GM18526 (cell line): ENCODE data around the gene FANCC.

Source experiments
- POLR2A ChIP-seq: IDR thresholded peaks from 3 replicates; pipeline ENCODE4 v1.6.1; 2011; ENCODE audit not compliant: insufficient read length; ENCODE audit errors: extremely low read depth

FANCC gene

GRCh38 chr9:95089257-95090022 is 228.1 kb downstream of the FANCC start:
- TF ChIP-seq POLR2A = no peak

GRCh38 chr9:95088421-95089161 is 228.9 kb downstream of the FANCC start:
- TF ChIP-seq POLR2A = no peak

GRCh38 chr9:95087659-95088242 is 229.8 kb downstream of the FANCC start:
- TF ChIP-seq POLR2A = no peak

- TF ChIP-seq POLR2A = no peak
Measured at GRCh38 chr9:95086564-95086955, 230.9 kb downstream of the FANCC start.

GRCh38 chr9:95085861-95086563 is 231.5 kb downstream of the FANCC start:
- no peak for TF ChIP-seq POLR2A

GRCh38 chr9:95085036-95085770 is 232.3 kb downstream of the FANCC start:
- TF ChIP-seq POLR2A = no peak

- TF ChIP-seq POLR2A = no peak
Measured at GRCh38 chr9:95084254-95084934, 233.1 kb downstream of the FANCC start.

GRCh38 chr9:95083086-95083768 is 234.3 kb downstream of the FANCC start:
- no peak for TF ChIP-seq POLR2A

- TF ChIP-seq POLR2A = no peak
Measured at GRCh38 chr9:95082401-95083084, 235.0 kb downstream of the FANCC start.

- no peak for TF ChIP-seq POLR2A
Measured at GRCh38 chr9:95081998-95082397, 235.5 kb downstream of the FANCC start.

GRCh38 chr9:95080961-95081647 is 236.4 kb downstream of the FANCC start:
- no peak for TF ChIP-seq POLR2A

GRCh38 chr9:95079461-95079860 is 238.0 kb downstream of the FANCC start:
- no peak for TF ChIP-seq POLR2A

GRCh38 chr9:95078939-95079338 is 238.6 kb downstream of the FANCC start:
- TF ChIP-seq POLR2A = no peak
